GM18502 (cell line): ENCODE data around the gene TSPAN32.
"Not testable (repeated sequence)": the region's sequence is repeated elsewhere in the genome, so short reads cannot be mapped to it uniquely, and the experiment has no call there.

Experiments
- ATAC-seq: cut with Tn5 transposase; IDR thresholded peaks from one replicate; pipeline ENCODE4 v1.9.1; 2021; ENCODE audit warnings: mild to moderate bottlenecking; ENCODE audit not compliant: unreplicated experiment, poor library complexity

The TSPAN32 gene

DNA sequence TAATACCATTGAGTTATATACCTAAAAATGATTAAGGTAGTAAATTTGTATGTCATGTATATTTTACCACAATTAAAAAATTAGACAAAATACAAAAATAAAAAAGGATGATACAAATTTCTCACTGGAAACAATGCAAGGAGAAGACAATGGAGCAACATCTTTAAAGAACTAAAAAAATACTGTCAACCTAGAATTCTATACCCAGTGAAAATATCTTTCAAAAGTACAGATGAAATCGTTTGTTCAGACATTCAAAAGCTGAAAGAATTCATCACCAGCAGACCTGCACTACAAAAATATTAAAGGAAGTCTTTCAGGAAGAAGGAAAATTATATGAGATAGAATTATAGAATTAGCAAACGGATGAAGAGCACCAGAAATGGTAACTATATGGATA lies 21.6 kb upstream of the TSPAN32 start:
- no peak for ATAC-seq

DNA sequence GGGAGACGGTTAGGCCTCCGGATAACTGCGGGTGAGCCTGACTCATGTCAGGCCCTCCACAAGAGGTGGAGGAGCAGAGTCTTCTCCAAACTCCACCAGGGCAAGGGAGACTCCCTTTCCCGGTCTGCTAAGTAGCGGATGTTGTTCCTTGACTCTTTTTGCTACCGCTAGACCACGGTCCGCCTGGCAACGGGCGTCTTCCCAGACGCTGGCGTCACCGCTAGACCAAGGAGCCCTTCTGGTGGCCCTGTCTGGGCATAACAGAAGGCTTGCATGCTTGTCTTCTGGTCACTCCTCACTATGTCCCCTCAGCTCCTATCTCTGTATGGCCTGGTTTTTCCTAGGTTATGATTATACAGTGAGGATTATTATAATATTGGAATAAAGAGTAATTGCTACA lies 15.5 kb upstream of the TSPAN32 start:
- ATAC-seq, result not testable (repeated sequence)

DNA sequence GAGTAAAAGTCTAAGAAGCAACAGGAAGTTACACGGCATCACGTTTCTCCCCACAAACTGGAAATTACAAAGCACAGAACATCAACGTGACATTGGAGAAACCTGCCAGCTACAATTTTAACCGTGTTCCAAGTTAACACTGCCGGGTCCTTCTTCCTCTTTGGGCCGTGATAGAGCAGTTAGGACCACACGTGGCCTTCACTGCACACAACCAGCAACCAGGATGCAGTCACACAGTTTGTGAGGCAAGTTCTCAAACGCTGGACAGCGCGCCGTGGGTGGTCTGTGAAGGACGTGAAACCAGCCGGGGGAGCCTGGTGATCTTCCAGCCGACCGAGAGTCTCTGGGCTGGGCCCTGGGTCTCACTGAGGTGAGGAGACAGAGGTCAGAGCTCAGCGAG lies 14.7 kb upstream of the TSPAN32 start:
- ATAC-seq, result no peak

DNA sequence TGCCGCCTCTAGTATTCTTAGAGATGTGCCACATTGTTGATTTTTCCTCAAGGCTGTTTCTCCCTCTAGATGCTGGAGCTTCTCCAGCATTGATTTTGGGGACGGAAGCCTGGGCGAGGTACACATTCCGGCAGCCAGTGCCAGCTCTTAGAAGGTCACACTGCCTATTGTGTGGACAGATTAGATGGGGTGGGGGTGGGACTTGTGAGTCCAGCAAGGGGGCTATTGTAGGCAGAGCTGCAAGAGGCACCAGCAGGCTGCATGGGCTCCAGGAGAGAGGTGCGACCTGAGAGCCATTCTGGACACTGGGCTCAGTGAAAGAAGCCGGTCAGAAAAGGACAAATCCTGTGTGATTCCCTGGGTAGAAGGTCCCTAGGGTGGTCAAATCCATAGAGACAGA lies 12.5 kb upstream of the TSPAN32 start:
- ATAC-seq, result no peak

DNA sequence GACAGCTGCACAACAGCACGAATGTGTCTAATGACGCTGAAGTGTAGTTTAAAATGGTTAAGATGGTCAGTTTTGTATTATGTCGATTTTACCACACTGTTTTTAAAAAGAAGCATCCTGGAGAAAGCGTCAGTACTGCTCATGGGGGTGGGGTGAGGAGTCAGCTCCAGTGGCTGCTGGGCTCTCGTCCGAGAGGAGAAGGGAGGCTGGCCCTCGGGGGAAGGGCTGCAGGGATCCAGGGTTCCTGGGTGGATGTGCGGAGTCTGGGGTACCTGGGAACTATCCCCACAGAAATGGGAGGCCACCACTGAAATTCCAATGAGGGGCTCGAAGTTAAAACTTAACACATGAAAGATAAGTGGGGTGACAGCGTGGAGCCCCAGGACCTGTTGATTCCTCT lies 12.0 kb upstream of the TSPAN32 start:
- ATAC-seq, result no peak

DNA sequence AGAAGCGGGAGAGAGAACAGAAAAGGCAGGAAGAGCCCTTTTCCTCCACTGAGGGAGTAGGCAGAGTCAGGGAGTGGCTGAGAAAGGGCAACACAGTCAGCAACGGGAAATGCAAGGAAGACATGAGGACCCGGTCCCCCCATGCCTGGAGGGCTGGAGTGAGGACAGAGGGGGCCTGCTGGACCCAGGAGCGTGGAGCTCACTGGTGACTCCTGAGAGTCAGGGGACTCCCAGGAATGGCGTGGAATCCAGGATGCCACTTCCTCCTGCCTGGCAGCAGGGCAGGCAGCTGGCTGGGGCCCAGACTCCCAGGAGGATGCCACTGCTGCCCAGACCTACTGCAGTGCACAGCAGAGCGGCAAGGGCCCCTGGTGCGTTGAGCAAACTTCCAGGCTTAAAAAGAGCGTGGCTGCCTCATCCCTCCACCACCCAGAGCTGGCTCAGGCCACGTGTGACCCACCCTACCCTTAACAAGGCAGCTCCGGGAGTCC lies 11.4 kb upstream of the TSPAN32 start:
- ATAC-seq, result no peak

DNA sequence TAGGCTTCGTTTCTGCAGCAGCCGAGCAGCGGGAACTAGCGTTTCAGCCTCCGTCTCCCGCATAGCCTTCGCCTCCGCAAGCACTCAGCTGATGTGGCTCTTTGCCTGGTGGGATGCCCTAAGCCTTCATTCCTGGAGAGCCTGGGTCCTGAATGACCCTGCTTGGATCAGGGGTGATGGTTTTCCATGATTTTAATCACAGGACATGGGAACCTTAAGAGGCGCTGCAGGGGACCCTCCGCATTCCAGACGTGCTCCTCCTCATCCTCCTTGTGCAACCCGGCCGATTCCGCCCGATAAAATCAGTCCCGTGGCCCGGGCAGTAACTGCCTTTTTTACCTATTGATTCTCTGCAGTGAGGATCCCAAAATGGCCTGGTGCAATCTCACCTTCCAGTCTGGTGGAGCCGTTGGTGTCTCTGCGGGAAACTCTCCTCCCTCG lies 8.3 kb upstream of the TSPAN32 start:
- ATAC-seq, result no peak

DNA sequence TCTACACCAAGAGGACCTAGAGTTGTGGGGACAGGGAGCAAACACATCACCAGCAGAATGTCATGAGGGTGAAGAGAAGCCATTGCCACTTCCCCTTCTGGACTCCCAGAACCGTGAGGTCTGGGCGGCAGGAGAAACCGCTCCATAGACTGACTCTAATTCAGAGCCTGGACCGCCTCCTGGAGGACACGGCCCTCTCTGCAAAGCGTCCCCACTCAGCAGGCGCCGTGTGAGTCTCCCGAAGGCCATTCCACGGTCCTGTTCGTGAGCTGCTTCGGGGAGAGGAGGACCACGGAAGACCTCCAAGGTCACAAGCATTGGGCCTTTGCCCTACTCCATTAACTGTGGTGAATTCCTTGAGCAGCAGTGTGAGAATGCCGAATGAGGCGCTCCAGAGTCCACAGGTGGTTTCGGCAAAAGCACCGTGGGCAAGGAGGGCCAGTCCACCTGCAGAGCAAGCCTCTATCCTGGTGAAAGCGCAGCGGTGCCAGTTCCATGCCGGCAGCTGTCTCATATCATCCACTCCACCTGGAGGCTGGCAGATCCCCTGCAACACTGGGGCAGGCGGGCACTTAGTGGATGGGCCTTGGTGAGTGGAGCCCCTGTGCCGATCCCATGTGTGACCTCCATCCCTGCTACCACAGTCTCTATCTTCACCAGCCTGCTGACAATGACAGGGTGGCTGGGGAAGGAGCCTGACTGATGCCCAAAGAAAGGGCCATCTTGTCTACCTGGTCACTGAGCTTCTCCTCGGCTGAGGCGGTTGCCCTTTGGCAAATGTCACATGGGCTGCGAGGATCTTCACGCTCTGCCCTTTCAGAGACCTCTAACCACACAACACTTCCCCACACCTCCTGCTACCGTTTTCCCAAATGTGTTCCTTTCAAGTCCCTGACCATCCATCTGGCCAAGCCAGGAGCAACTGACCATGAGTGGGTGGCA lies 7.6 kb upstream of the TSPAN32 start:
- ATAC-seq, result no peak

DNA sequence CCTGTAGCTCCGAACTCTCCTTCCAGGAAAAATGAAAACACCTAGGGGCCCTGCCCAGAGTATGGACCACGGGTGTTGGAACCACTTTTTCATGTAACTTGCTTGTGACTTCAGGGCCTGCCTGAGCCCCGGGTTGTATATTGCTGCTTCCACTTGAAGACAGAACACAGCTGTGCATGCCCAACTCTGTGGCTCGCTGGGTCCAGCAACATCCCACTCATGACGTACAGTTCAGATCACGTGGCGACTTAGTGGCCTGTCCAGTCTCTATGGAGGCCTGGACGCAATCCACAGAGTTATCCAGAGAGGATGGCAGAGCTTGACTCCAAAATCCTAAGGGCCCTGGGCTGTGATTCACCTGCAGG lies 6.9 kb upstream of the TSPAN32 start:
- no peak for ATAC-seq

DNA sequence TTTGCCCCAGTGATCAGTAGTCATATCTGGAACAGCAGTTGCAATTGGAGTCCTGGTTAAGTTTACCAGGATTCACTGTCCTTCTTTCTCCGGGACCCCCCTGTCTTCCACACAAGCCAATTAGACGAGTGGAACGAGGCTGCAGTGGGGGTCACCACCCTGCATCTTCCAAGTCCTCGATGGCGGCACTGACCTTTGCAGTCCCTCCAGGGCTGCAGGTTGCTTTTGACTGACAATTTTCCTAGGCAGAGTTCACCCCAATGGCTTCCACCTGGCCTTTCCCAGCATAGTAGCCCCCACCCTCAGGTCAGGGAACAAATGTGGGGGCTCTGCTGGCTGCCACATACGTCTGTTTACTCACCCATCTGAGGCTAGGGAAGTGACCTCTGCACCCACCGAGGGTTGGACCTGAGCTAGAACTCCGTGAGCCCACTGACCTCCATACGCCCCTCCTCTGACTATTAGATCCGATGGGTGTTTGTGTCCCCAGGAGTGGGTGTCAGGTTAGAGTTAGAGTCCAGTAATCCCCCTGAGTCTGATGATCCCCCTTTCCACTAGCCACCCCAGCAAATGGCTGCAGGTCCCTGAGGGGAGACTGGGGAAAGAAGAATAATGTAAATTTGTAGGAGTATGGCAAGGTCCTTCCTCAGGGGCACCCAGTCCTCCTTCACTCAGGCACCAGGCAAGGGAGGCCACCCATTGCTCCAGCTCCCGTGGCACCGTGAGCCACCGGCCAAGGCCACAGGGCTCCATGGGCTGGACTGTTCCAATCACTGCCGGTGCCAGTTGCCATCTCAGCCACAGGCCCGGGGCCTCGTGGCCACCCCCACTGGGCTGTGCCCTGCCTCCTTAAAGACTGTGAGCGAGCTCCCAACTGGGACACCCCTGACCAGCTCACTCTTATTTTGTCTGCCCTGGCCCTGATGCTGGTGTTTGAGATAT lies 5.6 kb upstream of the TSPAN32 start:
- ATAC-seq, result no peak

DNA sequence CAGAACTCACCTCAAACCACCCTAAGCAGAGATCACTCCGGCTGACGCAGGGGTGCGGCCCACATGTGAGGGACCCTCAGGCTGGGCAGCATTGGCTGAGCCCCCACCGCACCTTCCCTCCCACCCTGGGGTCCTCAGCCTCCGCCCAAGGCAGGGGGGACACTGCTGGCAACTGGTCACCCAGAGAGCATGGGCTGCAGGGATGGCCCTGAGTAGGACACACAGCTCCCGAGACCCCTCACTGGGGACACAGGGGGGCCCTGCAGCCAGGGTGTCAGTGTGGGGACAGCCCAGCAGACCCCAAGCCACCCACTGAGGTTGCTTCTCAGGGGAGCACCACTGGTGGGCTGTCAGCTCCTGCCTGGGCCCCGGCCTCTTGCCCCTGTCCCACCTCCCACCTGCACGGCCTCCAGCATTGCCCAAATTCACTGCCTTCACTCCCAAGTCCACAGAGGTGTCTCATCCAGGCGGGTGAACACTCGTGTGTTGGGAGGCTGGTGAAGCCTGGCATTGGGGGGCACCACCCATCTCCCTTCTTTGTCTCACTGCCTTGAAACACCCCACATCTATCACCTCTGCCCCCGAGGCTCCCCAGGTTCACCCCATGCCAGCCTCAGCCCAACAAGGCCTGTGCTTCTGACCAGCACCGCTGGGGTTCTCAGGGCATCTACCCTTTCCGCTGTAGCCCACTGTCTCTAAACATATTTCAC lies 4.7 kb upstream of the TSPAN32 start:
- no peak for ATAC-seq

DNA sequence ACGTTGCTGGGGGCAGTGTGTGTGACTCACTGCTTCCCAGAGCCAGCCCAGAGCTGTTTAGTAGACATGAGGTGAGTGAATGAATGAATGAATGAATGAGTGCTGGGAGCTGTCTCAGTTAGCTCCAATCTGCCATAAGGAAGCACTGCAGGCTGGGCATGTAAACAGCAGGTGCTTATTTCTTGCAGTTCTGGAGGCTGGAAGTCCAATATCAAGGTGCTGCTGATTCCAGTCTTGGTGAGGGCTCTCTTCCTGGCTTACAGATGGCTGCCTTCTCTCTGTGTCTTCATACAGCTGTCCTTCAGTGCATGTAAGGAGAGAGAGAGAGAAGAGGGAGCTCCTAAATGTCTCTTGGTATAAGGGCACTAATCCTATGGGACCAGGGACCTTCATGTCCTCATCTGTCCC lies 4.2 kb upstream of the TSPAN32 start:
- ATAC-seq, result no peak

DNA sequence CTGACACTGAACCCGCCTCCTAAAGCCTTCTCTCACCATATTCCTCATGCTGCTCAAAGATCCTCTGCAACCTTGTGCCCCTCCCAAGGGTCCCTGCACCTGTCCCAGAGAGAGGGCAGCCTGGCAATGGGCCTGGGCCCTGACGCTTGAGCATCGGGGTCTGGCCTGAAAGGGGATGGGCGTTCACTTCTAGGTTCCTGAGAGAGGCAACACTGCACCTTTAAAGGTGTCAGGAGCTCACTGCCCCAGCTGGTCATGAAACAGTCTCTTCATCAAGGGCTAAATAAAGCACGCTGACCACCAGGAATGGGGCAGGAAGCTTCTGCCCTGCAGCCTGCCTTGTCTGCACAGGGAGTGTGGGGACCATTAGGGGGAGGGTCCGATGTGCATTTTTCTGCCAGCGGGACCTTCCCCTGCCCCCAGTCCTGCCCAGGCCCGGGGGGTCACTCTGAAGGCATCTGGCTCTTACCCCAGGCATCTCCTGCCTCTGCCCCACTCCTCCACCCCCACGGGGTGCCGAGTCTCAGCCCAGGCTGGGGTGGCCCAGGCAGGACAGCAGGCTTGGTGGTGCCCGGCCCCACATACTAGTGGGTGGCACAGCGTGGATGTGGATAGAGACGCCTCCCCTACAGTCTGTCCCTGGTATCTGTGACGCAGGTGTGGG lies 3.5 kb upstream of the TSPAN32 start:
- ATAC-seq, result no peak

DNA sequence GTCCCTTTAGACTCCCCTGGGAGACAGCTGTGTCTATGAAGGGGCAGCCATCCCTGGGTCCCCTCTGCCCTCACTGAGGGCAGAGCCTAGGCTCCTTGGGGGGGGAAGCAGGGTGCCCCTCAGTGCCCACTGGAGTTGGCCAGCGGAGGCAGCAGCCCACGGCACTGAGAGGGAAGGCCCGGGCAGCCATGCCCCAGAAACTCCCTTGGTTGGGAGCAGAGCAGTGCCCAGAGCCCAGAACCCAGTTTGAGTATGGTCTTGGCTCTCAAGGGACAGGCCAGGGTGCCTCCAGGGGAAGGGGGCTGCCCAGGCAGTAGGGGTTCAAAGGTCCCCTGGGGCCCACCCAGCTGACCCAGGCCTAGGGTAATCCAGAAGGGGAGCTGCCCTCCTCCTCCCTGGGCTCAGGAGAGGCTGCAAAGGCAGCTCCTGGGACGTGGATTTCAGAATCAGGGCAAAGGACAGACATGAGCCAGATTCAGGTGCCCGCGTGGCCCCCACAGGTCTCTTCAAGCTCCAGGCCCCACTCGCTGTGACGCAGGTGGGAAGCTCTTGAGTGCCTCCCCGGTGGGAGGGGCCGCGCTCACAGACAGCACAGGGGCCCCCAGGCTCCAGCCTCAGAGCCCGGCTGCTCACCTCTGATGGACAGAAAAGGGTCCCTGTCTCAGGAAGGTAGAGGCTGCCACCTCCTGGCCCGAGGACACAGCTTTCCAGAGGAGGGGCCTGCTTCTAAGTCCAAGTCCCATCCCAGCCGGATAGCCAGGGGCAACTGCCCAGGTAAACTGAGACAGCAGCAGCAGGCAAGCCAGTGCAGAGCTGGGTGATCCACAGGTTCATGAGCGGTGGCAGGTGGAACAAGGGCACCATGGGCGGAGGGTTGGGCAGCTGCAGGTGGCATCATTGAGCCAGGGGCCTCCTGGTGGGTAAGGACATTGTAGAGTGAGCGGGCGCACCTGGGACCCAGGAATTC lies 2.7 kb upstream of the TSPAN32 start:
- no peak for ATAC-seq

DNA sequence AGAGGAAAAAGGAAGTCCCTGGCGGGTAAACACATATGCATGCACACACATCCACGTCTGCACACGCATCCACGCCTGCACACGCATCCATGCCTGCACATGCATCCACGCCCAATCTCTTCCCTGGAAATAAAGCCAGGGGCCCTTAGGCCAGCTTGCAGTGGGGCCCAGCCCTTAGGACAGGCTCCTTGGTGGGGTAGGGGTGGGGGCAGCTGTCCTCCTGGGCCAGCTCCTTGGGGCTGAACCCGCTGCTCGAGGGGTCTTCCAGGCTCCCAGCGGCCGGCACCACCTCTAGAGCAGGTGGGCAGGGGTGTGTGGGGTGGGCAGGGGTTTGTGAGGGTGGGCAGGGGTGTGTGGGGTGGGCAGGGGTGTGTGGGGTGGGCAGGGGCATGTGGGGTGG lies 2.0 kb upstream of the TSPAN32 start:
- ATAC-seq, result no peak

DNA sequence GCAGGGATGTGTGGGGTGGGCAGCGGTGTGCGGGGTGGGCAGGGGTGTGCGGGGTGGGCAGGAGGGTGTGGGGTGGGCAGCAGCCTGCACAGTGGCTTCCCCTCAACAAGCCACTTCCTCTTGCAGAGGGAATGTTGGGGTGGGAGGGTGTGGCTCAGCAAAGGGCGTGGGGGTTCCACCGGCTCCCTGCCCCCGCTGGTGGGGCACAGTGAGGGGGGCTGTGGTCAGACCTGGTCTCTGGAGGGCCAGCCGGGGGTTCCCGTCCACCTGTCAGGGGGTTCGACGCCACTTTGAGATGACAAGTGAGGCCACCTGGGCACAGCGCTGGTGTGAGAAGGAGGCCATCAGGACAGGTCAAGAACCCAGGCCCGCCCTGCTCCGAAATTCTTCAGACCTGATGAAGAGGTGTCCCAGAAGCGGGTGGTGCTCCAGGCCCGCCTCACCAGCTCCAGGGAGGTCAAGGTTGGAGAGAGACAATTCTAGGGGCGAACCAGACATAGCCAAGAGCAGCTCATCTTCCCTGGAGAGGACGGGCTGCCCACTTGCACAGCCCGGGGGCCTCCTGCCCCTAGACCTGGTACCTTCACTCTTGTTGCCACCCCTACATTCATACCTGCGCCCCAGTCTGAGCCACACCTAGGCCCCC lies 1.4 kb upstream of the TSPAN32 start:
- ATAC-seq, result no peak

DNA sequence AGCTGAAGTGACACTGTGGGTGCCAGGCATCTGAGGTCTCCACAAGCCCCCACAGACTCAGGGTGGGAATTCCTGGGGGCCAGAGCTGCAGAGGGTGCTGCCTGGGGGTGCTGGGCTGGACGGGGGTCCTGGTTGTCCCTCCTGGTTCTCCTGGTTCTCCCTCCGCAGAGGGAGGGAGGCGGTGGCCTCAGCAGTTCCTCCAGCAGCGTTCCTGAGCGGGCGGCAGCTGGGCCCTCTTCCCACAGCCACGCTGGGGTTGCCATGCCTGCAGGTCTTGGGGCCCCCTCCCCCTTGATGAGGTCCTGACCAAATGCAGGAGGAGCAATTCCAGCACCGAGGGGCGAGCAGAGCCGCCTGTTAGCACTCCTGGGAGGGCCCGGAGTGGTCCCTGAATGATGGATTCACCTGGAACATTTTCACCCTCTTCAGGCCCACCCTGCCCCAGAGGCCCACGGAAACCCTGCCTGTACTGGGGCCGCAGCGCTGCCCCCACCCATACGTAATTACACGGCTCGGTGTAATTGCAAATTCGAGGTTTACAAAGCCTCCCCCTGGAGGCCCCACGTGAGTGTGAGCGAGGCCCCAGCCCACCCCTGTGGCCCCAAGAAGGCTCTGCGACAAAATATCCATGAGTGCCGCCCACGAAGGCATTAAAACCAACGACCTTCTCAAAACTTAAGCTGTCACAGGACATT lies 730 bp upstream of the TSPAN32 start:
- ATAC-seq, result no peak
